ENCODE measurements around the gene GALNTL6. TPM values are rescaled to one million over a fixed set of nuclear protein-coding genes. Genes with fewer than 3 reads are reported as not detected.

GALNTL6 gene
- total and polyA plus RNA-seq, 7 experiments from 2014 or later: not detected

- no peak for DNase-seq
- H3K9me3 Mint-ChIP-seq: no peaks in the 10 kb centered on the region
- H3K36me3 Mint-ChIP-seq: no peaks in the 10 kb centered on the region
- no peak overlapping the region for H3K4me3 ChIP-seq (ENCODE audit: low read length)
- ChIA-PET CTCF (no interaction called here), POLR2A (no interaction called here)
- H3K27me3 Mint-ChIP-seq: peaks cover 0 to 5% (median 0%) of the 10 kb centered on the region in 5 donors
- H3K27ac Mint-ChIP-seq: no peak overlapping the region
- no peaks in the 10 kb centered on the region for H3K4me1 Mint-ChIP-seq
- H3K4me1 ChIP-seq (ENCODE audit: control insufficient read depth in 2 of 2, insufficient read depth in 2 of 2, low read length in 2 of 2): no peaks in the 10 kb centered on the region
- H3K27ac ChIP-seq (ENCODE audit: low read depth, low read length): no peak overlapping the region
- intact Hi-C loops (cut with micrococcal nuclease): no loop called here
- no peaks in the 10 kb centered on the region for H3K27me3 ChIP-seq (ENCODE audit: control insufficient read depth in 2 of 2, insufficient read depth in 2 of 2, low read length in 2 of 2)
- H3K9me3 ChIP-seq (ENCODE audit: control insufficient read depth in 2 of 3, low read length in 3 of 3): no peaks in the 10 kb centered on the region
- H3K4me3 Mint-ChIP-seq: no peak overlapping the region
- no peak for ATAC-seq
- H3K36me3 ChIP-seq (ENCODE audit: control insufficient read depth in 2 of 3, insufficient read depth in 3 of 3, low read length in 3 of 3): no peaks in the 10 kb centered on the region
These were observed 1192.9 kb downstream of the GALNTL6 start for GRCh38 chr4:173005912-173006633.

- CTCF ChIA-PET: no interaction called here
- H3K27me3 ChIP-seq (ENCODE audit: control insufficient read depth in 2 of 2, insufficient read depth in 2 of 2, low read length in 2 of 2): no peaks in the 10 kb centered on the region
- ATAC-seq: no peak
- DNase-seq: no peak
- H3K9me3 ChIP-seq (ENCODE audit: control insufficient read depth in 2 of 3, low read length in 3 of 3): no peaks in the 10 kb centered on the region
- H3K27ac Mint-ChIP-seq: no peak overlapping the region
- no peaks in the 10 kb centered on the region for H3K36me3 Mint-ChIP-seq
- H3K4me1 Mint-ChIP-seq: peaks cover 0 to under 1% (median 0%) of the 10 kb centered on the region in 7 donors
- no peaks in the 10 kb centered on the region for H3K36me3 ChIP-seq (ENCODE audit: control insufficient read depth in 2 of 3, insufficient read depth in 3 of 3, low read length in 3 of 3)
- peaks cover 0 to 6% (median 0%) of the 10 kb centered on the region in 5 donors for H3K27me3 Mint-ChIP-seq
- no peaks in the 10 kb centered on the region for H3K9me3 Mint-ChIP-seq
- POLR2A ChIA-PET: no interaction called here
- no peak overlapping the region for H3K4me3 ChIP-seq (ENCODE audit: low read length)
- intact Hi-C loops (cut with micrococcal nuclease): no loop called here
- H3K27ac ChIP-seq (ENCODE audit: low read depth, low read length): no peak overlapping the region
- no peak overlapping the region for H3K4me3 Mint-ChIP-seq
- no peaks in the 10 kb centered on the region for H3K4me1 ChIP-seq (ENCODE audit: control insufficient read depth in 2 of 2, insufficient read depth in 2 of 2, low read length in 2 of 2)
These were observed 1195.2 kb downstream of the GALNTL6 start for GRCh38 chr4:173008436-173008835.

GRCh38 chr4:173009129-173009823 is 1196.1 kb downstream of the GALNTL6 start:
- intact Hi-C loops (cut with micrococcal nuclease): no loop called here
- Histone ChIP-seq H3K4me3 (ENCODE audit: low read length) (no peak overlapping the region), H3K9me3 (ENCODE audit: control insufficient read depth in 2 of 3, low read length in 3 of 3) (no peaks in the 10 kb centered on the region), H3K27me3 (ENCODE audit: control insufficient read depth in 2 of 2, insufficient read depth in 2 of 2, low read length in 2 of 2) (no peaks in the 10 kb centered on the region), H3K4me1 (ENCODE audit: control insufficient read depth in 2 of 2, insufficient read depth in 2 of 2, low read length in 2 of 2) (no peaks in the 10 kb centered on the region), H3K36me3 (ENCODE audit: control insufficient read depth in 2 of 3, insufficient read depth in 3 of 3, low read length in 3 of 3) (no peaks in the 10 kb centered on the region), H3K27ac (ENCODE audit: low read depth, low read length) (no peak overlapping the region)
- no peak for DNase-seq
- H3K4me1 Mint-ChIP-seq: peaks cover 0 to 4% (median 0%) of the 10 kb centered on the region in 7 donors
- no peaks in the 10 kb centered on the region for H3K9me3 Mint-ChIP-seq
- CTCF ChIA-PET: no interaction called here
- ATAC-seq: no peak
- no peak overlapping the region for H3K27ac Mint-ChIP-seq
- POLR2A ChIA-PET: no interaction called here
- H3K4me3 Mint-ChIP-seq: no peak overlapping the region
- H3K27me3 Mint-ChIP-seq: peaks cover 0 to 6% (median 0%) of the 10 kb centered on the region in 5 donors
- no peaks in the 10 kb centered on the region for H3K36me3 Mint-ChIP-seq

GRCh38 chr4:173012608-173013007 is 1199.4 kb downstream of the GALNTL6 start:
- ATAC-seq (no peak), DNase-seq (no peak)
- Mint-ChIP-seq H3K27ac (no peak overlapping the region), H3K4me1 (peaks cover 0 to 4% (median 0%) of the 10 kb centered on the region in 7 donors), H3K4me3 (no peak overlapping the region), H3K9me3 (no peaks in the 10 kb centered on the region), H3K27me3 (peaks cover 0 to 6% (median 0%) of the 10 kb centered on the region in 5 donors), H3K36me3 (no peaks in the 10 kb centered on the region)
- no peaks in the 10 kb centered on the region for H3K36me3 ChIP-seq (ENCODE audit: control insufficient read depth in 2 of 3, insufficient read depth in 3 of 3, low read length in 3 of 3)
- no peak overlapping the region for H3K4me3 ChIP-seq (ENCODE audit: low read length)
- H3K9me3 ChIP-seq (ENCODE audit: control insufficient read depth in 2 of 3, low read length in 3 of 3): no peaks in the 10 kb centered on the region
- no peaks in the 10 kb centered on the region for H3K4me1 ChIP-seq (ENCODE audit: control insufficient read depth in 2 of 2, insufficient read depth in 2 of 2, low read length in 2 of 2)
- no peaks in the 10 kb centered on the region for H3K27me3 ChIP-seq (ENCODE audit: control insufficient read depth in 2 of 2, insufficient read depth in 2 of 2, low read length in 2 of 2)
- intact Hi-C loops (cut with micrococcal nuclease): loop anchor here (1.0 to 5.0 kb wide), 8 partner anchors 158 to 482 kb away; no protein-coding TSS in a partner anchor
- H3K27ac ChIP-seq (ENCODE audit: low read depth, low read length): no peak overlapping the region
- ChIA-PET POLR2A (no interaction called here), CTCF (interaction anchor here (0.6 to 3.9 kb wide), 14 partner anchors 11 to 409 kb away, joined by 3 to 67 read pairs (median 4); no protein-coding TSS in a partner anchor)

- Mint-ChIP-seq H3K4me1 (peaks cover 0 to 4% (median 0%) of the 10 kb centered on the region in 7 donors), H3K27ac (no peak overlapping the region), H3K9me3 (no peaks in the 10 kb centered on the region), H3K4me3 (no peak overlapping the region), H3K27me3 (peaks cover 0 to 5% (median 0%) of the 10 kb centered on the region in 5 donors), H3K36me3 (no peaks in the 10 kb centered on the region)
- ChIA-PET POLR2A (interaction anchor here (0.7 kb wide), 2 partner anchors 245 to 268 kb away, joined by 3 read pairs; no protein-coding TSS in a partner anchor), CTCF (interaction anchor here (0.6 to 3.9 kb wide), 26 partner anchors 10 to 1111 kb away, joined by 3 to 67 read pairs (median 4); no protein-coding TSS in a partner anchor)
- intact Hi-C loops (cut with micrococcal nuclease): loop anchor here (1.0 to 5.0 kb wide), 8 partner anchors 157 to 481 kb away; no protein-coding TSS in a partner anchor
- H3K36me3 ChIP-seq (ENCODE audit: control insufficient read depth in 2 of 3, insufficient read depth in 3 of 3, low read length in 3 of 3): no peaks in the 10 kb centered on the region
- no peaks in the 10 kb centered on the region for H3K27me3 ChIP-seq (ENCODE audit: control insufficient read depth in 2 of 2, insufficient read depth in 2 of 2, low read length in 2 of 2)
- H3K4me1 ChIP-seq (ENCODE audit: control insufficient read depth in 2 of 2, insufficient read depth in 2 of 2, low read length in 2 of 2): no peaks in the 10 kb centered on the region
- ATAC-seq (peak; percentile 77), DNase-seq (peak; percentile 12 to 64 (median 50))
- H3K9me3 ChIP-seq (ENCODE audit: control insufficient read depth in 2 of 3, low read length in 3 of 3): no peaks in the 10 kb centered on the region
- no peak overlapping the region for H3K4me3 ChIP-seq (ENCODE audit: low read length)
- H3K27ac ChIP-seq (ENCODE audit: low read depth, low read length): no peak overlapping the region
These were observed 1200.2 kb downstream of the GALNTL6 start for GRCh38 chr4:173013232-173013930.

GRCh38 chr4:173014113-173014558 is 1200.9 kb downstream of the GALNTL6 start:
- POLR2A ChIA-PET: interaction anchor here (0.7 kb wide), 1 partner anchor 244 kb away, joined by 3 read pairs; no protein-coding TSS in a partner anchor

More at GRCh38 chr4:173014113-173014558, 1200.9 kb downstream of the GALNTL6 start:
- Histone ChIP-seq H3K27ac (ENCODE audit: low read depth, low read length) (no peak overlapping the region), H3K36me3 (ENCODE audit: control insufficient read depth in 2 of 3, insufficient read depth in 3 of 3, low read length in 3 of 3) (no peaks in the 10 kb centered on the region), H3K4me1 (ENCODE audit: control insufficient read depth in 2 of 2, insufficient read depth in 2 of 2, low read length in 2 of 2) (no peaks in the 10 kb centered on the region), H3K4me3 (ENCODE audit: low read length) (no peak overlapping the region), H3K9me3 (ENCODE audit: control insufficient read depth in 2 of 3, low read length in 3 of 3) (no peaks in the 10 kb centered on the region), H3K27me3 (ENCODE audit: control insufficient read depth in 2 of 2, insufficient read depth in 2 of 2, low read length in 2 of 2) (no peaks in the 10 kb centered on the region)
- Mint-ChIP-seq H3K36me3 (no peaks in the 10 kb centered on the region), H3K27me3 (peaks cover 0 to 12% (median 0%) of the 10 kb centered on the region in 5 donors), H3K27ac (no peak overlapping the region), H3K4me3 (no peak overlapping the region), H3K4me1 (peaks cover 0 to 4% (median 0%) of the 10 kb centered on the region in 7 donors), H3K9me3 (no peaks in the 10 kb centered on the region)
- CTCF ChIA-PET: interaction anchor here (0.6 to 3.9 kb wide), 24 partner anchors 10 to 1110 kb away, joined by 3 to 67 read pairs (median 4); no protein-coding TSS in a partner anchor
- no peak for DNase-seq
- no peak for ATAC-seq
- intact Hi-C loops (cut with micrococcal nuclease): loop anchor here in 1 of 2 donors (5.0 kb wide), 1 partner anchor 478 kb away; no protein-coding TSS in a partner anchor

Data from naive thymus-derived CD4-positive, alpha-beta T cell (primary cell).